GM13977 (cell line): ENCODE results near the gene NT5C3B.

Source experiments
- DNase-seq: peaks from one replicate; pipeline ENCODE4 v3.0.0; 2012; ENCODE audit warnings: low spot score
- CTCF ChIP-seq: IDR thresholded peaks from 2 replicates; pipeline ENCODE4 v1.5.1; 2012; ENCODE audit warnings: mild to moderate bottlenecking, control low read depth; ENCODE audit not compliant: insufficient read depth; ENCODE audit errors: extremely low read depth, missing control alignments
- in situ Hi-C: fragments of 300-500 bp; cut with MboI; formaldehyde crosslinking; loops from one replicate; pipeline ENCODE4 v1.12.0; 2022; ENCODE audit warnings: low sequenced_read_pairs, low pct_unique_long_range_greater_than_20kb, mixed read lengths, inconsistent platforms; ENCODE audit not compliant: unreplicated experiment

NT5C3B gene

DNA sequence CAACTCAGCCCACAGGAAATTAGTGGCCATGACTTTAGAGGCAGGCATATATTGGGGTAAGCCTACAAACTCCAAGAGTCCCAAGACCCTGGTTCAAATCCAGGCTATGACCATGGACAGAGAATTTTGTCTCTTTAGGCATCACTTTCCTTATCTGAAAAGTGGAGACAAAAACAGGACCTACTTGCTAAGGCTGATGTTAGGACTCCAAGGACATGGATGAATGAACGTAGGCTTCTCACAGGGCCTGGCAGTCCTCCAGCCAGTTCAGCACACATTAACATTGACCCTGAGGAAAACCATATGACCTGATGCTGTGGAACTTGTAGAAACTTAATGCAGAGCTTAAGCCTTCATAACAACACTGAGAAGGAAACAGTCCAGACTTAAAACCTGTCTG is 21.8 kb downstream of the NT5C3B start:
- in situ Hi-C loops = no loop called here
- TF ChIP-seq CTCF = no peak
- DNase-seq = no peak

DNA sequence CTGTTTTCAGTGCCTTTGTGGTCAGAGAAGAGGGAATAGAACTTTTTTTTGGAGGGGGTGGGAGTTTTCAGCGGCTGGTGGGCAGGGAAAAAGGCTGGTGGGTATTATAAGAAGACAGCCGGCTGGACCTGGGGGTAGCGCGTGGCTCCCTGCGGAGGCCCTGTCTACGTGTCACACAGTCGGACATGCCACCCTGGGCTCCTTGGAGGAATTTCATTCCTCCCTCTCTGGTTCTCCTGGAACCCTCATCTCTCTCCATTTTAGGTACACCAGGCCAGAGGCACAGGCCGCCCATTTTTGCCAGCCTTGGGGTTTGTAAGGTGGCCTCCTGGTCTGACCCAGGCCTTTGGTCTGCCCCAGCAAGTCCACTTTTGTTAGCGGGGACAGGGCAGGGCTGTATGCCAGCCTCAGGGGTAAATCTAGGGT is 22.3 kb downstream of the NT5C3B start:
- TF ChIP-seq CTCF = no peak
- no peak for DNase-seq
- in situ Hi-C loops = no loop called here

DNA sequence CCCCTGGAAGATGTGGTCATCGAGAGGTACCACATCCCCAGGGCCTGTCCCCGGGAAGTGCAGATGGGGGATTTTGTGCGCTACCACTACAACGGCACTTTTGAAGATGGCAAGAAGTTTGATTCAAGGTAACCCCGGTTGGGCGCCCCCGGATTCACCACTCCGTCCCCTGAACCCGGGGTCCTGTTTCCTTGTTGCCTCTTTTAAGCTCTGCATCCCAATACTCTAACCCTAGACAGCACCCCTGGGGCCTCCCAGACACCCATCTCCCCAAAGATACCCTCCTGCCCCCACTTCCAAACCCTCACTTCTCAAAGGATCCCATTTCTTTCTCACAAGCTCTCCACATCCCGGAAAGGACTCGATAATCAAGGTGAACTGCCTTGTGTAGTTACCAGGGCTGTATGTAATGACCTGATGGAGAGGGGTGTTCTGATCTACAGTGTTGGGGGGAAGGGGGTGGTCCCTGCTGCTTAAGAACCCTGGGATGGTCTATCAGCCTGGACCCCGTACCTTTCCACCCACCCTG is 22.8 kb downstream of the NT5C3B start:
- in situ Hi-C loops = no loop called here

DNA sequence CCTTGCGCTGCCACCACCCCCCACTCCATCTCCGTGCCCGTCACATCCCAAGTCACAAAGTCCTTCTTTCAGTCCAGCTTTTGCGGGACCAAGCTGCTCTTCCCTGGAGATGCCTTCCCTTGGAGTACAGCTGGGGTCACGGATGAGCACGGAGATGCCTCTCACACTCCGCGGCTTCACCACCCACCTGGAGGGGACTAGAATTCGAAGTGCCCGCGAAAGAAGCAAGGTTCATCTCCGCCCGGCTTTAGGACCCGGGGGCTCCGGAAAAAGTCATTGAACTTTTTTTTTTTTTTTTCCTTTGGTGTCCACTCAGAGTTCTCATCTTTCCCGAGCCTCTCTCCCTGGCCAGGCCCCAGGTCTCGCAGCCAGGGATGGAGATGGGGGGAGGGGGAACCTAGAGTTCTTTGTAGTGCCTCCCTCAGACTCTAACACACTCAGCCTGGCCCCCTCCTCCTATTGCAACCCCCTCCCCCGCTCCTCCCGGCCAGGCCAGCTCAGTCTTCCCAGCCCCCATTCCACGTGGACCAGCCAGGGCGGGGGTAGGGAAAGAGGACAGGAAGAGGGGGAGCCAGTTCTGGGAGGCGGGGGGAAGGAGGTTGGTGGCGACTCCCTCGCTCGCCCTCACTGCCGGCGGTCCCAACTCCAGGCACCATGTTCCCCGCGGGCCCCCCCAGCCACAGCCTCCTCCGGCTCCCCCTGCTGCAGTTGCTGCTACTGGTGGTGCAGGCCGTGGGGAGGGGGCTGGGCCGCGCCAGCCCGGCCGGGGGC is 23.5 kb downstream of the NT5C3B start, which contains the start of gene FKBP10:
Gene FKBP10 (plus strand): TSS at position 624 of the 771 bp plus-strand sequence. CDS start 31 bp downstream, at position 655.
- no peak for TF ChIP-seq CTCF
- DNase-seq = peak; percentile 77
- in situ Hi-C loops = no loop called here

More for the DNA sequence above, 22.8 kb downstream of the NT5C3B start:
- DNase-seq = no peak
- no peak for TF ChIP-seq CTCF

DNA sequence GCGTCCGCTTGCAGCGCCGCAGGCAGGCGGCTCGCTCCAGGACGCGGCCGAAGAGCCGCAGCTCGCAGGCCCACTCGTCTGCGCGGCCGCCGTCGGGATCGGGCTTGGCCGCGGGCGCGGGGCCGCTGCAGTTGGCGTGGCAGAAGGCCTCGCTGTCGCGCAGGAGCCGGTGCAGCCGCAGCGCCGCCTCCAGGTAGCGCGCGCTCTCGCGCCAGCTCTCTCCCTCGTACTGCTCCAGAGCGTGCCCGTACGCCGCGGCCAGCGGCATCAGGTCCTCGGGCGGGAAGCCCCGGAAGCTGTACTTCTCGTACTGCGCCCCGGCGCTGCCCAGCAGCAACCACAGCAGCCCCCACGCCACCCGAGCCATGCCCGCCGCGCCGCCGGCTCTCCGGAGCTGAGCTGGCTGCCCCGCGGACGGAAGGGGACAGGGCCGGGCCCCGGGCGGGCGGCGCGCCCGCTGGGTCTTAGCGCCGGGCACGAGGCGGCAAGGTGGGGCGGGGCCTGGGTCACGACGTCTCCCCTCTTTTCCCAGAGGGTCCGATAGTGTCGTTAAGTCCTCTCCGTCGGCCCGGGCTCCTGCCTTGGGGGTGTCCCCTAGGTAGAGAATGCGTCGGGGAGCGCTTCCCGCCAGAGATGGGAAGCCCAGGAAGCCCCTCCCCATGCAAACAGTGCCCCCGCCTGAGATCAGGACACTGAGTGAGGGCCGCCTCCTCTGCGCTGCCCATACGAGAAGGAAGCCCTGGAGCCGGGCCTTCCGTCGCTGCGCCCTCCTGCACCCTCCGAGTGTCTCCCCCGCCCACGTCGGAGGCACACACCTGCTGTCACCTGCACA is 24.3 kb downstream of the NT5C3B start, which contains the start of gene P3H4:
Gene P3H4 (minus strand): TSS at position 401 of the 832 bp plus-strand sequence. CDS start 34 bp downstream, at position 367.
- peak; percentile 89 for DNase-seq
- in situ Hi-C loops = no loop called here
- TF ChIP-seq CTCF = peak; percentile 74
